ENCODE measurements around the gene CA11. TPM values are rescaled to one million over a fixed set of nuclear protein-coding genes. Genes with fewer than 3 reads are reported as not detected.

The CA11 gene
- total and polyA plus RNA-seq, 9 of the 15 experiments (the other 6 are each of a cell fraction or from before 2014, with no cell fraction given), result 2.9 to 19.9 (median 8.3) TPM

DNA sequence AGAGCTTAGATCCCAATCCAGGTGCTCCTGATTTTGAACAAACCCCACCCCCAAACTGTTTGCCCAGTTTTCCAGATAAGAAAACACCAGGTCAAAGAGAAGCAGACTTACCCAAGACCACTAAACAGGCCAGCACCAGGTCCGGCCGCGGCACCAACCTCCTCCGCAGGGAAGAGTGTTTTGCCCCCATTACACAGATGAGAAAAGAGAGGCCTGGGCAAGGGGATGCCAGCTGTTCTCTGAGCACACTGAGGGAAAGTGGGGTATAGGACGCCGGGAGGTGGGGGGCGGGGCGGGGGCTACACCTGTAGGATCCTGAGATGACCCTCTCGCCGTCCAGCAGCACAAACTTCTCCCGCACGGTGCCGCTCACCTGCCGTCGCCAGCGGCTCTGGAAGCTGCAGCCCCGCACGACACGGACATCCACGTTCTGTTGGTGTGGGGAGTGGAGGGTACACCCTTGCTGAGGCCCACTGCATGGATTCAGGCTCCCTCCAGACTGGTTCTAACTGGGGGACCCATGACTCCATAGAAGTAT, 36.3 kb downstream of the CA11 start:
- FAIRE-seq, result no peak
- Histone ChIP-seq H3K27ac (ENCODE audit: extremely low read depth, low read depth, low read length) (no peak overlapping the region), H3K79me2 (ENCODE audit: control insufficient read depth, insufficient read depth, low read length) (no peaks in the 10 kb centered on the region), H3K9me1 (ENCODE audit: control insufficient read depth, insufficient read depth, low read length) (no peaks in the 10 kb centered on the region), H3K27me3 (ENCODE audit: control insufficient read depth in 2 of 2, insufficient read depth in 2 of 2, low read length in 2 of 2) (no peaks in the 10 kb centered on the region), H3K4me2 (ENCODE audit: insufficient read depth, low read length) (no peak overlapping the region), H3K4me1 (replicated peaks in 1 of 2; ENCODE audit: control insufficient read depth in 2 of 2, insufficient read depth in 2 of 2, low read length in 2 of 2) (peaks cover 0 to 44% of the 10 kb centered on the region in 2 experiments; a peak in 4 of 5 replicates), H3K4me3 (no peak overlapping the region), H3K9me3 (replicated peaks; ENCODE audit: control insufficient read depth, insufficient read depth, low read depth, low read length) (no peaks in the 10 kb centered on the region), H3K36me3 (ENCODE audit: control insufficient read depth, insufficient read depth, low read length) (no peaks in the 10 kb centered on the region), H2AFZ (ENCODE audit: low read depth, low read length) (no peak overlapping the region), H4K20me1 (replicated peaks; ENCODE audit: control insufficient read depth, insufficient read depth, low read length) (no peaks in the 10 kb centered on the region; the same call in 1 of the 2 replicates), H3K9ac (ENCODE audit: insufficient read depth in 1 of 2, low read depth in 2 of 2, low read length in 2 of 2) (0 out of 4 replicates have a peak overlapping the region, but pooled peaks of 1 of the 2 experiments have one; percentile 14)
- ATAC-seq, result no peak
- TF ChIP-seq ADNP (tag; IDR thresholded peaks at IDR 0.05), result peak; percentile 72
- no peak for TF ChIP-seq PCBP2 (IDR thresholded peaks at IDR 0.05; ENCODE audit: low read depth, low read length, poor library complexity, severe bottlenecking)
- no peak for TF ChIP-seq TCFL5 (CRISPR knock-in tag; conservative IDR thresholded peaks at IDR 0.05)
- no peak for TF ChIP-seq ZBTB1 (CRISPR knock-in tag; IDR thresholded peaks at IDR 0.05; ENCODE audit: borderline replicate concordance, low read depth)
- TF ChIP-seq RBM25 (IDR thresholded peaks at IDR 0.05; ENCODE audit: low read depth, low read length, severe bottlenecking), result peak; percentile 69
- no peak for TF ChIP-seq EHMT2 (IDR thresholded peaks at IDR 0.05)
- peak in 1 of 2 experiments; percentile 33; a peak in 2 of 4 replicates for TF ChIP-seq KDM1A (IDR thresholded peaks at IDR 0.05)
- intact Hi-C loops (cut with micrococcal nuclease), result no loop called here
- ChIA-PET CTCF (ENCODE audit: low intra/inter-chr PET ratio) (no interaction called here), POLR2A (interaction anchor here (0.6 to 6.1 kb wide), 5 partner anchors 8 to 881 kb away, joined by 3 to 85 read pairs (median 4); partner anchors contain the start of genes RPL18 and SPHK2)
- in situ Hi-C loops (cut with MboI), result no loop called here
- 75% methylated on average over 9 of the region's 20 CpGs for WGBS (ENCODE audit: insufficient coverage, low coverage, missing lambda C conversion rate)
- DNase-seq (ENCODE audit: extremely low read depth in 1 of 4, low spot score in 3 of 4), result no peak
- BruUV-seq (replicated peaks), result no TSS peak

Measured in K562 (cell line).